GM10266 (cell line): Measurements from ENCODE around the gene SULT2B1.

Experiments
- DNase-seq: peaks from one replicate; pipeline ENCODE4 v3.0.0; 2012; ENCODE audit errors: extremely low spot score
- CTCF ChIP-seq: IDR thresholded peaks from 2 replicates; pipeline ENCODE4 v1.5.1; 2012; ENCODE audit warnings: mild to moderate bottlenecking, low read depth; ENCODE audit not compliant: control insufficient read depth, insufficient read depth; ENCODE audit errors: missing control alignments

Gene SULT2B1

GRCh38 chr19:48543121-48543710, 8.8 kb upstream of the SULT2B1 start:
- DNase-seq, result no peak
- TF ChIP-seq CTCF, result no peak

- no peak for DNase-seq
Observed at GRCh38 chr19:48544856-48545750, 6.9 kb upstream of the SULT2B1 start.

GRCh38 chr19:48547722-48548121, 4.2 kb upstream of the SULT2B1 start:
- no peak for DNase-seq
- no peak for TF ChIP-seq CTCF

More at GRCh38 chr19:48544856-48545750, 6.9 kb upstream of the SULT2B1 start:
- TF ChIP-seq CTCF, result no peak

GRCh38 chr19:48548253-48548911, 3.6 kb upstream of the SULT2B1 start:
- no peak for TF ChIP-seq CTCF
- DNase-seq, result no peak

GRCh38 chr19:48549380-48549779, 2.6 kb upstream of the SULT2B1 start:
- TF ChIP-seq CTCF, result no peak
- peak; percentile 20 for DNase-seq

- DNase-seq, result no peak
- TF ChIP-seq CTCF, result no peak
Observed at GRCh38 chr19:48552406-48553322, 692 bp downstream of the SULT2B1 start.
